Keratinocyte (primary cell): ENCODE data around the gene TPT1.

Experiments
- CTCF ChIP-seq, 3 experiments: IDR thresholded peaks in 1 of 3; conservative IDR thresholded peaks in 1 of 3; optimal IDR thresholded peaks in 1 of 3; 2 replicates in 2 of 3; 3 replicates in 1 of 3; pipeline versions ENCODE3 to v1.5.1; 2011; ENCODE audit warnings: low read length in 3 of 3, mild to moderate bottlenecking in 3 of 3, moderate library complexity in 2 of 3, control low read depth in 1 of 3, inconsistent platforms in 1 of 3; ENCODE audit not compliant: insufficient read depth in 2 of 3; ENCODE audit errors: extremely low read depth in 1 of 3
- EZH2 ChIP-seq: IDR thresholded peaks from one replicate; pipeline ENCODE4 v1.6.1; 2012; ENCODE audit warnings: inconsistent platforms, mild to moderate bottlenecking, low read length, moderate library complexity

GRCh38 chr13:45368571-45368970, 27.6 kb upstream of the TPT1 start:
- no peak for TF ChIP-seq CTCF (optimal IDR thresholded peaks at IDR 0.05 in 1 of 3, IDR thresholded peaks at IDR 0.05 in 1 of 3, conservative IDR thresholded peaks at IDR 0.05 in 1 of 3; ENCODE audit: extremely low read depth in 1 of 3, insufficient read depth in 2 of 3, low read length in 3 of 3)
- no peak for TF ChIP-seq EZH2
